Endodermal cell (in vitro differentiated cells): ENCODE results near the gene CRTC3. TPM values are rescaled to one million over a fixed set of nuclear protein-coding genes. Genes with fewer than 3 reads are reported as not detected.
"Not testable (repeated sequence)": the region's sequence is repeated elsewhere in the genome, so short reads cannot be mapped to it uniquely, and the experiment has no call there.

ENCODE experiments used
- DNase-seq: peaks from one replicate; pipeline ENCODE4 v3.0.0-alpha.2; 2017
- H3K27ac ChIP-seq: 2 replicates; pipeline ENCODE4 v1.5.1; 2013; ENCODE audit warnings: mild to moderate bottlenecking, low read depth, low read length, moderate library complexity
- H3K27me3 ChIP-seq: 2 replicates; pipeline ENCODE4 v1.6.1; 2013; ENCODE audit warnings: mild to moderate bottlenecking, low read length, moderate library complexity; ENCODE audit not compliant: insufficient read depth, control insufficient read depth, poor library complexity, severe bottlenecking
- H3K36me3 ChIP-seq: 2 replicates; pipeline ENCODE4 v1.7.0; 2013; ENCODE audit warnings: mild to moderate bottlenecking, low read length, moderate library complexity; ENCODE audit not compliant: control insufficient read depth, insufficient read depth
- H3K4me1 ChIP-seq: one replicate; pipeline ENCODE4 v1.7.0; 2013; ENCODE audit warnings: low read length; ENCODE audit not compliant: control insufficient read depth, insufficient read depth
- H3K4me3 ChIP-seq: 2 replicates; pipeline ENCODE4 v1.5.1; 2013; ENCODE audit warnings: mild to moderate bottlenecking, low read length, moderate library complexity
- H3K9ac ChIP-seq: 2 replicates; pipeline ENCODE4 v1.6.1; 2013; ENCODE audit warnings: mild to moderate bottlenecking, low read length, moderate library complexity; ENCODE audit not compliant: poor library complexity, severe bottlenecking; ENCODE audit errors: extremely low read depth
- H3K9me3 ChIP-seq: 2 replicates; pipeline ENCODE4 v1.6.1; 2013; ENCODE audit warnings: mild to moderate bottlenecking, low read length, moderate library complexity; ENCODE audit not compliant: control insufficient read depth
- H3K27ac Mint-ChIP-seq: 2 replicates; pipeline ENCODE4 v1.8.0; 2020; ENCODE audit warnings: mixed read lengths
- H3K27me3 Mint-ChIP-seq: 2 replicates; pipeline ENCODE4 v1.8.0; 2021; ENCODE audit warnings: mild to moderate bottlenecking, mixed read lengths; ENCODE audit not compliant: insufficient read depth
- H3K36me3 Mint-ChIP-seq: 2 replicates; pipeline ENCODE4 v1.8.0; 2020; ENCODE audit warnings: low read depth, mixed read lengths
- H3K4me1 Mint-ChIP-seq: 2 replicates; pipeline ENCODE4 v1.8.0; 2020; ENCODE audit warnings: mixed read lengths
- H3K4me3 Mint-ChIP-seq: 2 replicates; pipeline ENCODE4 v1.8.0; 2020; ENCODE audit warnings: mild to moderate bottlenecking, moderate library complexity, mixed read lengths
- H3K9me3 Mint-ChIP-seq: 2 replicates; pipeline ENCODE4 v1.8.0; 2020; ENCODE audit warnings: mild to moderate bottlenecking, mixed read lengths
- WGBS, 2 experiments: methylation state at CpG; one replicate each; pipeline versions ENCODE4 v1.1.5 to v1.1.7; 2013; ENCODE audit warnings: missing lambda C conversion rate in 2 of 2, mixed read lengths in 1 of 2; ENCODE audit not compliant: insufficient coverage in 1 of 2, insufficient read length in 1 of 2; 5-methylcytosine and 5-hydroxymethylcytosine counted together
- total RNA-seq, 2 donors: library from RNA; stranded (reverse); fragmentation: NEBNext Ultra II Directional in 1 of 2; extraction: Animal tissue kit (Norgen Biotek cat#: 25700) in 1 of 2; gene quantifications; 2 replicates in 1 of 2; 3 replicates in 1 of 2; pipeline ENCODE4 v1.2.1, GENCODE V29; 2021
- TF ChIP-seq, protein P1 (sequence below): fragments of 200-600 bp; sonication (generic); conservative IDR thresholded peaks from 2 replicates; pipeline ENCODE4 v1.5.0; 2021; ENCODE audit warnings: antibody characterized with exemption, mild to moderate bottlenecking

Gene CRTC3
- total RNA-seq, 2 donors from 2014 or later: 17.3 to 21.9 TPM

DNA sequence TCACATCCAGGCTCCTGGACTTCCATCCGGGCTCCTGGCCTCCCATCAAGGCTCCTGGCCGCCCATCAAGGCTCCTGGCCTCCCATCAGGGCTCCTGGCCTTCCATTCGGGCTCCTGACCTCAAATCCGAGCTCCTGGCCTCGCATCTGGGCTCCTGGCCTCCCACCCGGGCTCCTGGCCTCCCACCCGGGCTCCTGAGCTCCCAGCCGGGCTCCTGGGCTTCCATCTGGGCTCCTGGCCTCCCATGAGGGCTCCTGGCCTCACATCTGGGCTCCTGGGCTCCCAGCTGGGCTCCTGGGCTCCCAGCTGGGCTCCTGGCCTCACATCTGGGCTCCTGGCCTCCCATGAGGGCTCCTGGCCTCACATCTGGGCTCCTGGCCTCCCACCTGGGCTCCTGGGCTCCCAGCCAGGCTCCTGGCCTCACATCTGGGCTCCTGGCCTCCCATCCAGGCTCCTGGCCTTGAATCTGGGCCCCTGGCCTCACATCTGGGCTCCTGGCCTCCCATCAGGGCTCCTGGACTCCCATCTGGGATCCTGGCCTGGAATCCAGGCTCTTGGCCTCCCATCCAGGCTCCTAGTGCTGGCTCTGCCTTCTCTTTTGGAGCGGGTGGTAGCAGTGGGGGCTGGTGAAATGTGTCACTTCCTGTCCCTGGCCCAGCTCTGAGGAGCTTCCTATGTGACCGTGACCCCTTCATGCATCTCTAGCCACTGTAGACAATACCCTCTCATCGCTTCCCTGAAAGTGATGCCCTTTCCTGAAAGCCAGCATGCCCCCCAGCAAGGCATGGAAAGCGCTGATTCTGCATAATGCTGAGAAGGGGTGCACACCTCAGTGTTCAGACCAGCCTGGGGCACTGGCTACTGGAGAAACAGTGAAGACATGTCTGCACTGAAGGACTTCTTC, 124.8 kb downstream of the CRTC3 start:
- Mint-ChIP-seq H3K27me3 (no peaks in the 10 kb centered on the region), H3K4me3 (no peak overlapping the region), H3K36me3 (no peaks in the 10 kb centered on the region), H3K27ac (no peak overlapping the region), H3K4me1 (peaks cover 16% of the 10 kb centered on the region), H3K9me3 (peaks cover 2% of the 10 kb centered on the region)
- DNase-seq: no peak
- no peak overlapping the region for H3K9ac ChIP-seq
- H3K4me3 ChIP-seq: no peak overlapping the region
- H3K4me1 ChIP-seq: no peaks in the 10 kb centered on the region
- H3K9me3 ChIP-seq: no peaks in the 10 kb centered on the region
- 91 to 94% methylated on average over 6 to 12 of the region's 12 CpGs for WGBS, 2 experiments
- no peak overlapping the region for H3K27ac ChIP-seq
- no peaks in the 10 kb centered on the region for H3K36me3 ChIP-seq
- TF ChIP-seq, protein P1, sequence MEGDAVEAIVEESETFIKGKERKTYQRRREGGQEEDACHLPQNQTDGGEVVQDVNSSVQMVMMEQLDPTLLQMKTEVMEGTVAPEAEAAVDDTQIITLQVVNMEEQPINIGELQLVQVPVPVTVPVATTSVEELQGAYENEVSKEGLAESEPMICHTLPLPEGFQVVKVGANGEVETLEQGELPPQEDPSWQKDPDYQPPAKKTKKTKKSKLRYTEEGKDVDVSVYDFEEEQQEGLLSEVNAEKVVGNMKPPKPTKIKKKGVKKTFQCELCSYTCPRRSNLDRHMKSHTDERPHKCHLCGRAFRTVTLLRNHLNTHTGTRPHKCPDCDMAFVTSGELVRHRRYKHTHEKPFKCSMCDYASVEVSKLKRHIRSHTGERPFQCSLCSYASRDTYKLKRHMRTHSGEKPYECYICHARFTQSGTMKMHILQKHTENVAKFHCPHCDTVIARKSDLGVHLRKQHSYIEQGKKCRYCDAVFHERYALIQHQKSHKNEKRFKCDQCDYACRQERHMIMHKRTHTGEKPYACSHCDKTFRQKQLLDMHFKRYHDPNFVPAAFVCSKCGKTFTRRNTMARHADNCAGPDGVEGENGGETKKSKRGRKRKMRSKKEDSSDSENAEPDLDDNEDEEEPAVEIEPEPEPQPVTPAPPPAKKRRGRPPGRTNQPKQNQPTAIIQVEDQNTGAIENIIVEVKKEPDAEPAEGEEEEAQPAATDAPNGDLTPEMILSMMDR: no peak
- no peaks in the 10 kb centered on the region for H3K27me3 ChIP-seq

DNA sequence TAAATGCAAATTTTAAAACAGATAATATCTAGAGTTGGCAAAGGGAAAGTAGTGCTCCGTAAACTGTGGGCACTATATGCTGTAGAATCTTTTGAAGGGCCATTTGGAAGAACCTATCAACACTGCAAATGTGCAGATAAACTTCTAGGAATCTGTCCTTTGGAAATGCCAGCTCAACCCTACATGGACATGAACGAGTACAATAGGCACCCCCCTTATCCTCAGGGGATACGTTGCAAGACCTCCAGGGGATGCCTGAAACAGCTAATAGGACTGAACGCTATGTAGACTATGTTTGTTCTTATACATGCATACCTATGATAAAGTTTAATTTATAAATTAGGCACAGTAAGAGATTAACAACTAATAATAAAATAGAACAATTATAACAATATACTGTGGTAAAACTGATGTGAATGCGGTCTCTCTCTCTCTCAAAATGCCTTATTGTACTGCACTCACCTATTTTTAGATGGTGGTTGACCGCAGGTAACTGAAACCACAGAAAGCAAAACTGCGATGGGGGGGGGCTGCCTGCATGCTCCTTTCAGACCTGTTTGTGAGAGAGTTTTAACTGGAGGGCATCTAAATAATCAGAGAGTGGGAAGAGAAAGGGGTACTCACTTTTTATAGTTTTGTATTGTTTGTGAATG, 127.9 kb downstream of the CRTC3 start:
- H3K4me1 ChIP-seq, H3K36me3 ChIP-seq, H3K9me3 Mint-ChIP-seq, H3K36me3 Mint-ChIP-seq, H3K27ac Mint-ChIP-seq, DNase-seq, H3K27me3 ChIP-seq, H3K9ac ChIP-seq, H3K4me3 Mint-ChIP-seq, H3K4me3 ChIP-seq, H3K27ac ChIP-seq, H3K9me3 ChIP-seq, H3K27me3 Mint-ChIP-seq: not testable (repeated sequence)
- H3K4me1 Mint-ChIP-seq: peaks cover 31% of the 10 kb centered on the region
- WGBS, 2 experiments: 83 to 100% methylated on average over 2 to 4 of the region's 7 CpGs

DNA sequence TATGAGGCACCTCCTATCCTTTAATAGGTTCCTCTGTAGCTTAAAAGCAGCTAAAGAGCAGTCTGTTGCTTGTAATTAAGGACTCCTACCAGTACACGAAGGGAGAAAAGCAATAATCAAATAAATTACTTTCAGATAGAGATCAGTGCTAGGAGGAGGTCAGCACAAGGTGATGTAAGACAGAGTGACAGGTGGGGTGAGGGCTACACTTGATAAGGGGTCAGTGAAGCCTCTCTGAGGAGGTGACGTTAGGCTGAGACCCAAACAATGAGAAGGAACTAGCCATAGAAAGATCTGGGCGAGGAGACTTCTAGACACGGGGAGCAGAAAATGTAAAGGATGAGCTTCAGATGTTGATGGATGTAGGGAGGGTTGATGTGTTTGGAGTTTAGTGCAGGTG, 129.8 kb downstream of the CRTC3 start:
- no peak for DNase-seq
- H3K4me3 ChIP-seq: no peak overlapping the region
- WGBS, 2 experiments: 86 to 96% methylated on average over 4 of the region's 4 CpGs

More for the DNA sequence above, 129.8 kb downstream of the CRTC3 start:
- Histone ChIP-seq H3K27ac (no peak overlapping the region), H3K9me3 (no peaks in the 10 kb centered on the region), H3K36me3 (no peaks in the 10 kb centered on the region), H3K27me3 (no peaks in the 10 kb centered on the region), H3K4me1 (peaks cover 8% of the 10 kb centered on the region), H3K9ac (no peak overlapping the region)
- no peaks in the 10 kb centered on the region for H3K36me3 Mint-ChIP-seq
- no peak overlapping the region for H3K4me3 Mint-ChIP-seq
- no peaks in the 10 kb centered on the region for H3K27me3 Mint-ChIP-seq
- no peak overlapping the region for H3K27ac Mint-ChIP-seq
- TF ChIP-seq, protein P1: no peak
- H3K4me1 Mint-ChIP-seq: peaks cover 34% of the 10 kb centered on the region
- no peaks in the 10 kb centered on the region for H3K9me3 Mint-ChIP-seq
